Breast epithelium (tissue), 4 donors: Measurements from ENCODE around the gene SYCP1. TPM values are rescaled to one million over a fixed set of nuclear protein-coding genes. Genes with fewer than 3 reads are reported as not detected.
"Not testable (repeated sequence)": the region's sequence is repeated elsewhere in the genome, so short reads cannot be mapped to it uniquely, and the experiment has no call there.

ENCODE experiments used
- DNase-seq, 2 donors: peaks; one replicate each; pipeline ENCODE4 v3.0.0-alpha.2; 2019; ENCODE audit warnings: low spot score in 2 of 2
- H3K27ac ChIP-seq, 2 donors: fragments of 200-600 bp; sonication (generic) in 1 of 2; one replicate each; pipeline ENCODE4 v1.5.1; 2016 to 2019; ENCODE audit warnings: mild to moderate bottlenecking in 1 of 2
- H3K27me3 ChIP-seq, 2 donors: fragments of 200-600 bp; sonication (generic) in 1 of 2; one replicate each; pipeline versions ENCODE4 v1.5.1 to v1.6.0; 2017 to 2019; ENCODE audit warnings: control low read depth in 1 of 2, mild to moderate bottlenecking in 1 of 2
- H3K36me3 ChIP-seq: fragments of 200-600 bp; one replicate; pipeline ENCODE4 v1.5.1; 2019
- H3K4me1 ChIP-seq, 2 donors: fragments of 200-600 bp; sonication (generic); one replicate each; pipeline ENCODE4 v1.5.1; 2016 to 2019; ENCODE audit warnings: control low read depth in 1 of 2
- H3K4me3 ChIP-seq, 3 donors: fragments of 200-600 bp; sonication (generic); 1 replicate in 2 of 3; 2 replicates in 1 of 3; pipeline ENCODE4 v1.5.1; 2016 to 2019; ENCODE audit warnings: mild to moderate bottlenecking in 3 of 3, moderate library complexity in 2 of 3
- H3K9me3 ChIP-seq, 2 donors: fragments of 200-600 bp; sonication (generic) in 1 of 2; one replicate each; pipeline ENCODE4 v1.5.1; 2016 to 2019; ENCODE audit warnings: control low read depth in 1 of 2
- CTCF ChIP-seq, 3 donors: fragments of 450-650 bp; IDR thresholded peaks; one replicate each; pipeline ENCODE4 v1.5.1; 2016 to 2017; ENCODE audit warnings: antibody characterized with exemption in 3 of 3, mild to moderate bottlenecking in 3 of 3, moderate library complexity in 3 of 3
- POLR2A ChIP-seq: fragments of 450-650 bp; IDR thresholded peaks from one replicate; pipeline ENCODE4 v1.6.1; 2016; ENCODE audit warnings: antibody characterized with exemption, mild to moderate bottlenecking, moderate library complexity
- POLR2AphosphoS5 ChIP-seq, 3 donors: sonication (generic); formaldehyde crosslinking; IDR thresholded peaks; one replicate each; pipeline ENCODE4 v1.6.1; 2017; ENCODE audit warnings: antibody characterized with exemption in 3 of 3
- intact Hi-C: fragments of 100-400 bp; cut with DNase I; formaldehyde crosslinking; loops from one replicate; pipeline ENCODE4 v1.15.1; 2023; ENCODE audit warnings: low total_unique reads
- total RNA-seq, 3 donors: library from RNA; depleted of rRNA; stranded (reverse); fragments of >200 nt; gene quantifications; one replicate each; pipeline ENCODE4 v1.1.0, GENCODE V29; 2016

SYCP1 gene
- total RNA-seq, 3 donors from 2014 or later, result 0.16 TPM; not detected in 2

- TF ChIP-seq CTCF (IDR thresholded peaks at IDR 0.05) (no peak), POLR2A (no peak), POLR2AphosphoS5 (IDR thresholded peaks at IDR 0.05) (no peak)
- Histone ChIP-seq H3K4me3 (no peak overlapping the region), H3K36me3 (no peaks in the 10 kb centered on the region), H3K27me3 (no peaks in the 10 kb centered on the region), H3K27ac (no peak overlapping the region), H3K4me1 (no peaks in the 10 kb centered on the region), H3K9me3 (no peaks in the 10 kb centered on the region)
- intact Hi-C loops, result no loop called here
- no peak for DNase-seq
Observed at GRCh38 chr1:114903480-114903879, 48.8 kb downstream of the SYCP1 start.

- DNase-seq, H3K27ac ChIP-seq, intact Hi-C loops, H3K27me3 ChIP-seq, H3K4me3 ChIP-seq, H3K9me3 ChIP-seq, H3K4me1 ChIP-seq, H3K36me3 ChIP-seq: not testable (repeated sequence)
Observed at GRCh38 chr1:114915720-114916119, 61.1 kb downstream of the SYCP1 start.

GRCh38 chr1:114926607-114927006 is 71.9 kb downstream of the SYCP1 start:
- Histone ChIP-seq H3K9me3 (no peaks in the 10 kb centered on the region), H3K4me3 (no peak overlapping the region), H3K27ac (no peak overlapping the region), H3K36me3 (no peaks in the 10 kb centered on the region), H3K27me3 (no peaks in the 10 kb centered on the region), H3K4me1 (no peaks in the 10 kb centered on the region)
- TF ChIP-seq POLR2AphosphoS5 (IDR thresholded peaks at IDR 0.05), result no peak
- TF ChIP-seq CTCF (IDR thresholded peaks at IDR 0.05), result no peak
- no peak for TF ChIP-seq POLR2A
- DNase-seq, result no peak
- intact Hi-C loops, result no loop called here

- H3K4me1 ChIP-seq, result no peaks in the 10 kb centered on the region
- peaks cover 2% of the 10 kb centered on the region in 2 donors for H3K9me3 ChIP-seq
- H3K4me3 ChIP-seq, result no peak overlapping the region
- no peaks in the 10 kb centered on the region for H3K27me3 ChIP-seq
- no peaks in the 10 kb centered on the region for H3K36me3 ChIP-seq
- H3K27ac ChIP-seq, result no peak overlapping the region
- intact Hi-C loops, result no loop called here
- no peak for DNase-seq
- TF ChIP-seq POLR2AphosphoS5 (IDR thresholded peaks at IDR 0.05) (no peak), POLR2A (no peak), CTCF (IDR thresholded peaks at IDR 0.05) (no peak)
Observed at GRCh38 chr1:114927401-114927800, 72.7 kb downstream of the SYCP1 start.

- H3K27me3 ChIP-seq, result no peaks in the 10 kb centered on the region
- no peaks in the 10 kb centered on the region for H3K36me3 ChIP-seq
- no peaks in the 10 kb centered on the region for H3K9me3 ChIP-seq
- H3K27ac ChIP-seq, result no peak overlapping the region
- no peak overlapping the region for H3K4me3 ChIP-seq
- intact Hi-C loops, result no loop called here
- TF ChIP-seq CTCF (IDR thresholded peaks at IDR 0.05) (no peak), POLR2AphosphoS5 (IDR thresholded peaks at IDR 0.05) (no peak), POLR2A (no peak)
- DNase-seq, result no peak
- no peaks in the 10 kb centered on the region for H3K4me1 ChIP-seq
Observed at GRCh38 chr1:114956570-114956969, 101.9 kb downstream of the SYCP1 start.

GRCh38 chr1:114959423-114959822 is 104.8 kb downstream of the SYCP1 start:
- H3K36me3 ChIP-seq, result no peaks in the 10 kb centered on the region
- H3K27ac ChIP-seq, result no peak overlapping the region
- TF ChIP-seq CTCF (IDR thresholded peaks at IDR 0.05) (no peak), POLR2A (no peak), POLR2AphosphoS5 (IDR thresholded peaks at IDR 0.05) (no peak)
- intact Hi-C loops, result no loop called here
- no peak for DNase-seq
- no peaks in the 10 kb centered on the region for H3K4me1 ChIP-seq
- H3K27me3 ChIP-seq, result no peaks in the 10 kb centered on the region
- H3K4me3 ChIP-seq, result no peak overlapping the region
- H3K9me3 ChIP-seq, result no peaks in the 10 kb centered on the region
